IMR-90 (cell line): ENCODE measurements around the gene MLEC. TPM values are rescaled to one million over a fixed set of nuclear protein-coding genes. Genes with fewer than 3 reads are reported as not detected.

Source experiments
- ATAC-seq: fragments of 200-7000 bp; cut with Tn5 transposase; 2 replicates; pipeline ENCODE4 v1.9.1; 2020; ENCODE audit warnings: low read depth, mild to moderate bottlenecking, moderate library complexity
- BruUV-seq: library from RNA; stranded (reverse); fragments of 400-500 nt; replicated peaks from 2 replicates; lab custom pipeline; 2021; lab: Mats Ljungman, UMichigan
- CTCF ChIA-PET: fragments of 300-600 bp; formaldehyde crosslinking; extraction: SDS; loops from one replicate; lab custom pipeline; 2021; ENCODE audit warnings: antibody characterized with exemption; lab: Yijun Ruan, JAX
- POLR2A ChIA-PET: fragments of 300-600 bp; sonication (Branson Sonifier 250); formaldehyde crosslinking; loops from one replicate; lab custom pipeline; 2022; ENCODE audit warnings: antibody characterized with exemption; ENCODE audit not compliant: unreplicated experiment; lab: Charles Lee
- DNase-seq: peaks from one replicate; pipeline ENCODE4 v3.0.0; 2013
- H2AFZ ChIP-seq: replicated peaks from 2 replicates; pipeline ENCODE3; 2013; ENCODE audit warnings: low read length, mild to moderate bottlenecking; ENCODE audit not compliant: poor library complexity
- H2AK5ac ChIP-seq: 2 replicates; pipeline ENCODE4 v1.6.1; 2013; ENCODE audit warnings: low read depth, low read length, inconsistent platforms
- H2AK9ac ChIP-seq: replicated peaks from 2 replicates; pipeline ENCODE3; 2013; ENCODE audit warnings: mild to moderate bottlenecking, low read depth, low read length, moderate library complexity; ENCODE audit not compliant: poor library complexity
- H2BK120ac ChIP-seq: 2 replicates; pipeline ENCODE4 v1.6.1; 2013; ENCODE audit warnings: low read depth, low read length, inconsistent platforms
- H2BK15ac ChIP-seq: 3 replicates; pipeline ENCODE4 v1.6.1; 2013; ENCODE audit warnings: low read depth, low read length, inconsistent platforms
- H2BK20ac ChIP-seq: 2 replicates; pipeline ENCODE4 v1.6.1; 2013; ENCODE audit warnings: low read depth, mild to moderate bottlenecking, inconsistent platforms, low read length, moderate library complexity
- H2BK5ac ChIP-seq: 2 replicates; pipeline ENCODE4 v1.6.1; 2013; ENCODE audit warnings: mild to moderate bottlenecking, low read depth, low read length, inconsistent platforms; ENCODE audit not compliant: poor library complexity, severe bottlenecking
- H3K14ac ChIP-seq: replicated peaks from 2 replicates; pipeline ENCODE4 v1.6.1; 2013; ENCODE audit warnings: low read depth, low read length, inconsistent platforms
- H3K18ac ChIP-seq: 2 replicates; pipeline ENCODE4 v1.6.1; 2013; ENCODE audit warnings: low read depth, low read length, control low read depth
- H3K23ac ChIP-seq: 2 replicates; pipeline ENCODE4 v1.6.1; 2013; ENCODE audit warnings: low read depth, low read length, inconsistent platforms
- H3K27ac ChIP-seq: 2 replicates; pipeline ENCODE4 v1.5.1; 2013; ENCODE audit warnings: mild to moderate bottlenecking, control low read depth, low read length; ENCODE audit not compliant: insufficient read depth
- H3K27me3 ChIP-seq: 2 replicates; pipeline ENCODE4 v1.6.1; 2013; ENCODE audit warnings: low read length; ENCODE audit not compliant: control insufficient read depth, insufficient read depth
- H3K36me3 ChIP-seq: 2 replicates; pipeline ENCODE4 v1.6.1; 2013; ENCODE audit warnings: low read length, mixed read lengths; ENCODE audit not compliant: control insufficient read depth, insufficient read depth
- H3K4ac ChIP-seq: 2 replicates; pipeline ENCODE4 v1.6.1; 2013; ENCODE audit warnings: low read depth, low read length, inconsistent platforms
- H3K4me1 ChIP-seq: 2 replicates; pipeline ENCODE4 v1.6.1; 2013; ENCODE audit warnings: low read length, mixed read lengths; ENCODE audit not compliant: control insufficient read depth, insufficient read depth
- H3K4me2 ChIP-seq: 2 replicates; pipeline ENCODE4 v1.6.1; 2013; ENCODE audit warnings: low read depth, mild to moderate bottlenecking, control low read depth, low read length, moderate library complexity
- H3K4me3 ChIP-seq: 2 replicates; pipeline ENCODE4 v1.5.1; 2013; ENCODE audit warnings: low read depth, mild to moderate bottlenecking, control low read depth, low read length, moderate library complexity; ENCODE audit not compliant: insufficient read depth
- H3K56ac ChIP-seq: 2 replicates; pipeline ENCODE4 v1.6.1; 2013; ENCODE audit warnings: low read length, inconsistent platforms; ENCODE audit not compliant: insufficient read depth; ENCODE audit errors: extremely low read depth
- H3K79me1 ChIP-seq, 2 experiments: 2 replicates each; pipeline ENCODE4 v1.6.1; 2013; ENCODE audit warnings: low read length in 2 of 2, inconsistent platforms in 1 of 2, low read depth in 1 of 2
- H3K9ac ChIP-seq: 2 replicates; pipeline ENCODE4 v1.6.1; 2013; ENCODE audit warnings: low read depth, low read length, control low read depth
- H3K9me1 ChIP-seq: 2 replicates; pipeline ENCODE4 v1.6.1; 2013; ENCODE audit warnings: low read length, inconsistent platforms; ENCODE audit not compliant: insufficient read depth
- H3K9me3 ChIP-seq: 2 replicates; pipeline ENCODE4 v1.6.1; 2013; ENCODE audit warnings: low read length; ENCODE audit not compliant: control insufficient read depth, insufficient read depth
- H4K20me1 ChIP-seq: 2 replicates; pipeline ENCODE4 v1.6.1; 2013; ENCODE audit warnings: low read length, inconsistent platforms; ENCODE audit not compliant: insufficient read depth
- H4K5ac ChIP-seq: 2 replicates; pipeline ENCODE4 v1.6.1; 2013; ENCODE audit warnings: mild to moderate bottlenecking, low read depth, low read length, control low read depth
- H4K8ac ChIP-seq, 2 experiments: 2 replicates each; pipeline ENCODE4 v1.6.1; 2013; ENCODE audit warnings: low read depth in 2 of 2, low read length in 2 of 2, control low read depth in 1 of 2, inconsistent platforms in 1 of 2
- H4K91ac ChIP-seq: 2 replicates; pipeline ENCODE4 v1.6.1; 2013; ENCODE audit warnings: low read depth, low read length, inconsistent platforms; ENCODE audit not compliant: insufficient read depth
- MAZ ChIP-seq: IDR thresholded peaks from 2 replicates; pipeline ENCODE4 v1.6.1; 2012; ENCODE audit warnings: low read depth, mild to moderate bottlenecking, low read length, improper control_type of control experiment, moderate library complexity, borderline replicate concordance
- MXI1 ChIP-seq: IDR thresholded peaks from 2 replicates; pipeline ENCODE4 v1.6.1; 2012; ENCODE audit warnings: low read depth, mild to moderate bottlenecking, low read length, moderate library complexity, borderline replicate concordance
- RAD21 ChIP-seq: IDR thresholded peaks from 2 replicates; pipeline ENCODE4 v1.6.1; 2012; ENCODE audit warnings: low read length, improper control_type of control experiment
- RCOR1 ChIP-seq: IDR thresholded peaks from 2 replicates; pipeline ENCODE4 v1.6.1; 2012; ENCODE audit warnings: mild to moderate bottlenecking, low read length, improper control_type of control experiment; ENCODE audit not compliant: insufficient replicate concordance
- RFX5 ChIP-seq: IDR thresholded peaks from 2 replicates; pipeline ENCODE4 v1.8.0; 2012; ENCODE audit warnings: low read depth, mild to moderate bottlenecking, low read length, moderate library complexity
- WGBS, 2 experiments: methylation state at CpG; one replicate each; pipeline versions ENCODE4 v1.1.5 to v1.1.7; 2013; ENCODE audit warnings: missing lambda C conversion rate in 2 of 2; ENCODE audit not compliant: insufficient read length in 1 of 2; ENCODE audit errors: extremely low coverage in 2 of 2; 5-methylcytosine and 5-hydroxymethylcytosine counted together
- dilution Hi-C: fragments of 300-500 bp; cut with HindIII; formaldehyde crosslinking; loops from one replicate; pipeline ENCODE4 v1.14.3; 2018; ENCODE audit warnings: low sequenced_read_pairs; ENCODE audit not compliant: unreplicated experiment
- in situ Hi-C: fragments of 300-500 bp; cut with MboI; formaldehyde crosslinking; loops from 3 replicates; pipeline ENCODE4 v1.14.3; 2019; ENCODE audit warnings: low sequenced_read_pairs, inconsistent platforms, mixed read lengths
- intact Hi-C: fragments of 100-400 bp; cut with micrococcal nuclease; formaldehyde crosslinking; loops from 2 replicates; pipeline ENCODE4 v1.10.0; 2022
- polyA plus RNA-seq, 3 experiments: library from polyadenylated mRNA; depleted of rRNA; stranded (reverse); fragments of >200 nt; gene quantifications; 2 replicates each; pipeline ENCODE4 v1.2.3, GENCODE V29; 2012; ENCODE audit warnings: low replicate concordance in 1 of 3
- total RNA-seq: library from RNA; depleted of rRNA; stranded (reverse); fragments of >200 nt; gene quantifications from 2 replicates; pipeline ENCODE4 v1.2.3, GENCODE V29; 2012
- TF ChIP-seq, protein P1 (sequence below): fragments of 150-350 bp; IDR thresholded peaks from 2 replicates; pipeline ENCODE4 v1.6.1; 2016; ENCODE audit warnings: low read depth, mild to moderate bottlenecking, low read length, moderate library complexity, borderline replicate concordance

Gene MLEC
- total and polyA plus RNA-seq, 2 of the 4 experiments (the other 2 are of a cell fraction): 44.1 to 137 TPM

DNA sequence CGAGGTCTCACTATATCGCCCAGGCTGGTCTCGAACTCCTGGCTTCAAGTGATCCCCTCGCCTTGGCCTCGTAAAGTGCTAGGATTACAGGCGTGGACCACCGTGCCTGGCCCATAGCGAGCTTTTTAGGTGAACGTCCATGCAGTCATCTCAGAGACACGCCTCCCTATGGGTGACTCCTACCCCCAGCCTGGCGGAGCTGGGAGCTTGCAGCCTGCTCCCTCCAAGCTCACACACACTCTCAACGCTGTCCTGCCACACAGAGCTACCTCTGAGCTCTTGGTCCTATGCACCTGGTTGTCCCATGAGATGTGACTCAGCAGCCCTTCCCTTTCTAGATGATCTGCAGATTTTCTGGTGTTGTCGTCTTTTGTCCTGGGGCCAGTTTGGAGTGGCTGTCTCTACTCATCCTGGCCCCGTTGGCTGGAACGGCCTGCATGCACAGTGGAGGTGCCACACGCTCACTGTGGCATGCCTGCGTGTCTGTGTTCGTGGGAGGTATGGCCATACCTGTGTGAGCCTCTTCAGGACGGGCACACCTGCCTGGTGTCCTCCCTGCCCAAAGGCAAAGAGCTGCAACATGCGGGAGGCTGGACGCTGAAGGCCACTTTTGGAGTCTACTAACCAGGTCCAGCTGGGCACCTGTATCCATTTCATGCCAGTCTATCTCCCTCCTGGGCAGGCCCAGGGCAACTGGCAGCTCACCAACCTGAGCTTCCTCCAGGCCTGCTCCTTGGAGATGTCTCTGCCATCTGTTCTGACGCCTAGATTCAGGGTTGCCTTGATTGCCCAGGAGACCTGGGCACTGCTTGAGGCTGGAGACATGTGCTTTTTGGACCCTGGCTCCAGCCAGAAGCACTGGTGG lies 28.4 kb upstream of the MLEC start:
- Histone ChIP-seq H2AK9ac (no peak overlapping the region), H2AFZ (no peak overlapping the region), H3K79me1 (no peaks in the 10 kb centered on the region), H2BK15ac (no peak overlapping the region), H3K36me3 (no peaks in the 10 kb centered on the region), H3K18ac (no peak overlapping the region), H4K5ac (no peak overlapping the region), H3K4me3 (no peak overlapping the region), H3K56ac (no peak overlapping the region), H3K4me2 (no peak overlapping the region), H3K4me1 (no peaks in the 10 kb centered on the region), H2BK120ac (no peak overlapping the region), H3K9ac (no peak overlapping the region), H3K27ac (no peak overlapping the region), H3K23ac (no peak overlapping the region), H3K27me3 (peaks cover 41% of the 10 kb centered on the region), H4K20me1 (no peaks in the 10 kb centered on the region), H3K4ac (no peak overlapping the region), H2AK5ac (no peak overlapping the region), H3K14ac (no peak overlapping the region), H3K9me3 (no peaks in the 10 kb centered on the region), H4K91ac (no peak overlapping the region), H3K9me1 (peaks cover 5% of the 10 kb centered on the region; the same call in 1 of the 2 replicates), H2BK5ac (no peak overlapping the region), H4K8ac (no peak overlapping the region), H2BK20ac (no peak overlapping the region)
- intact Hi-C loops: no loop called here
- dilution Hi-C loops: no loop called here
- CTCF ChIA-PET: interaction anchor here (1.3 kb wide), 1 partner anchor 9 kb away, joined by 8 read pairs; no protein-coding TSS in a partner anchor
- POLR2A ChIA-PET: no interaction called here
- ATAC-seq: no peak
- in situ Hi-C loops: no loop called here
- DNase-seq: no peak
- 70% methylated on average over 20 of the region's 22 CpGs; no CpG with 5 or more reads in 1 of the 2 experiments for WGBS, 2 experiments
- TF ChIP-seq RCOR1: no peak
- TF ChIP-seq MXI1: no peak
- TF ChIP-seq RFX5: no peak
- TF ChIP-seq RAD21: no peak
- no peak for TF ChIP-seq MAZ
- TF ChIP-seq, protein P1, sequence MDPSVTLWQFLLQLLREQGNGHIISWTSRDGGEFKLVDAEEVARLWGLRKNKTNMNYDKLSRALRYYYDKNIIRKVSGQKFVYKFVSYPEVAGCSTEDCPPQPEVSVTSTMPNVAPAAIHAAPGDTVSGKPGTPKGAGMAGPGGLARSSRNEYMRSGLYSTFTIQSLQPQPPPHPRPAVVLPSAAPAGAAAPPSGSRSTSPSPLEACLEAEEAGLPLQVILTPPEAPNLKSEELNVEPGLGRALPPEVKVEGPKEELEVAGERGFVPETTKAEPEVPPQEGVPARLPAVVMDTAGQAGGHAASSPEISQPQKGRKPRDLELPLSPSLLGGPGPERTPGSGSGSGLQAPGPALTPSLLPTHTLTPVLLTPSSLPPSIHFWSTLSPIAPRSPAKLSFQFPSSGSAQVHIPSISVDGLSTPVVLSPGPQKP: no peak
- BruUV-seq: no TSS peak
